ENCODE data around the gene SHROOM1. TPM values are rescaled to one million over a fixed set of nuclear protein-coding genes. Genes with fewer than 3 reads are reported as not detected.

The SHROOM1 gene
- total RNA-seq, 1 experiment from 2014 or later: 0.54 TPM

- Histone ChIP-seq H3K27ac (ENCODE audit: low read depth, low read length, poor library complexity, severe bottlenecking) (no peak overlapping the region), H3K4me1 (ENCODE audit: insufficient read depth, low read length, poor library complexity, severe bottlenecking) (no peaks in the 10 kb centered on the region), H3K27me3 (replicated peaks; ENCODE audit: insufficient read depth, low read depth, low read length, poor library complexity) (peaks cover 4% of the 10 kb centered on the region), H3K9me3 (ENCODE audit: low read depth, low read length, poor library complexity, severe bottlenecking) (no peaks in the 10 kb centered on the region), H3K4me3 (ENCODE audit: low read depth, low read length, poor library complexity, severe bottlenecking) (no peak overlapping the region), H3K36me3 (ENCODE audit: insufficient read depth, low read length, poor library complexity, severe bottlenecking) (no peaks in the 10 kb centered on the region)
- no TSS peak for BruUV-seq (replicated peaks)
- ChIA-PET POLR2A (ENCODE audit: low non-redundant PET) (no interaction called here), CTCF (no interaction called here)
- TF ChIP-seq EZH2 (IDR thresholded peaks at IDR 0.05; ENCODE audit: borderline replicate concordance, low read depth, low read length, poor library complexity, severe bottlenecking) (no peak), CTCF (conservative IDR thresholded peaks at IDR 0.05; ENCODE audit: low read depth, low read length) (no peak)
- intact Hi-C loops (cut with micrococcal nuclease; ENCODE audit: unreplicated experiment): no loop called here
- no peak for DNase-seq (ENCODE audit: low spot score)
Measured at GRCh38 chr5:132799392-132799791, 31.1 kb downstream of the SHROOM1 start.

GRCh38 chr5:132797651-132798050, 32.8 kb downstream of the SHROOM1 start:
- H3K4me3 ChIP-seq (ENCODE audit: low read depth, low read length, poor library complexity, severe bottlenecking): no peak overlapping the region
- intact Hi-C loops (cut with micrococcal nuclease; ENCODE audit: unreplicated experiment): no loop called here
- no TSS peak for BruUV-seq (replicated peaks)
- no peaks in the 10 kb centered on the region for H3K4me1 ChIP-seq (ENCODE audit: insufficient read depth, low read length, poor library complexity, severe bottlenecking)
- no peak for TF ChIP-seq CTCF (conservative IDR thresholded peaks at IDR 0.05; ENCODE audit: low read depth, low read length)
- TF ChIP-seq EZH2 (IDR thresholded peaks at IDR 0.05; ENCODE audit: borderline replicate concordance, low read depth, low read length, poor library complexity, severe bottlenecking): no peak
- no peak for DNase-seq (ENCODE audit: low spot score)
- H3K36me3 ChIP-seq (ENCODE audit: insufficient read depth, low read length, poor library complexity, severe bottlenecking): no peaks in the 10 kb centered on the region
- H3K27me3 ChIP-seq (replicated peaks; ENCODE audit: insufficient read depth, low read depth, low read length, poor library complexity): peaks cover 4% of the 10 kb centered on the region
- H3K27ac ChIP-seq (ENCODE audit: low read depth, low read length, poor library complexity, severe bottlenecking): no peak overlapping the region
- CTCF ChIA-PET: interaction anchor here (0.7 kb wide), 1 partner anchor 43 kb away, joined by 6 read pairs; no protein-coding TSS in a partner anchor
- POLR2A ChIA-PET (ENCODE audit: low non-redundant PET): no interaction called here
- no peaks in the 10 kb centered on the region for H3K9me3 ChIP-seq (ENCODE audit: low read depth, low read length, poor library complexity, severe bottlenecking)

- no peak for DNase-seq (ENCODE audit: low spot score)
- Histone ChIP-seq H3K27me3 (replicated peaks; ENCODE audit: insufficient read depth, low read depth, low read length, poor library complexity) (no peaks in the 10 kb centered on the region), H3K27ac (ENCODE audit: low read depth, low read length, poor library complexity, severe bottlenecking) (no peak overlapping the region), H3K9me3 (ENCODE audit: low read depth, low read length, poor library complexity, severe bottlenecking) (no peaks in the 10 kb centered on the region), H3K36me3 (ENCODE audit: insufficient read depth, low read length, poor library complexity, severe bottlenecking) (no peaks in the 10 kb centered on the region), H3K4me3 (ENCODE audit: low read depth, low read length, poor library complexity, severe bottlenecking) (no peak overlapping the region), H3K4me1 (ENCODE audit: insufficient read depth, low read length, poor library complexity, severe bottlenecking) (no peaks in the 10 kb centered on the region)
- TF ChIP-seq CTCF (conservative IDR thresholded peaks at IDR 0.05; ENCODE audit: low read depth, low read length) (no peak), EZH2 (IDR thresholded peaks at IDR 0.05; ENCODE audit: borderline replicate concordance, low read depth, low read length, poor library complexity, severe bottlenecking) (no peak)
- intact Hi-C loops (cut with micrococcal nuclease; ENCODE audit: unreplicated experiment): no loop called here
- POLR2A ChIA-PET (ENCODE audit: low non-redundant PET): no interaction called here
- CTCF ChIA-PET: no interaction called here
- BruUV-seq (replicated peaks): no TSS peak
Measured at GRCh38 chr5:132791026-132791425, 39.4 kb downstream of the SHROOM1 start.
